Skin of body (tissue), 2 donors: ENCODE results near the gene RSRC1. TPM values are rescaled to one million over a fixed set of nuclear protein-coding genes. Genes with fewer than 3 reads are reported as not detected.
"Not testable (repeated sequence)": the region's sequence is repeated elsewhere in the genome, so short reads cannot be mapped to it uniquely, and the experiment has no call there.

Experiments used
- DNase-seq: peaks from one replicate; lab custom pipeline; 2025; lab: John Stamatoyannopoulos, UW
- total RNA-seq: library from RNA; depleted of rRNA; stranded (reverse); fragments of >200 nt; gene quantifications from one replicate; pipeline ENCODE4 v1.2.3, GENCODE V29; 2014

RSRC1 gene
- total RNA-seq, 1 donor from 2014 or later = 54.2 TPM

GRCh38 chr3:158313338-158313927 lies 203.5 kb downstream of the RSRC1 start:
- no peak for DNase-seq

GRCh38 chr3:158314426-158315357 lies 204.8 kb downstream of the RSRC1 start:
- no peak for DNase-seq

DNA sequence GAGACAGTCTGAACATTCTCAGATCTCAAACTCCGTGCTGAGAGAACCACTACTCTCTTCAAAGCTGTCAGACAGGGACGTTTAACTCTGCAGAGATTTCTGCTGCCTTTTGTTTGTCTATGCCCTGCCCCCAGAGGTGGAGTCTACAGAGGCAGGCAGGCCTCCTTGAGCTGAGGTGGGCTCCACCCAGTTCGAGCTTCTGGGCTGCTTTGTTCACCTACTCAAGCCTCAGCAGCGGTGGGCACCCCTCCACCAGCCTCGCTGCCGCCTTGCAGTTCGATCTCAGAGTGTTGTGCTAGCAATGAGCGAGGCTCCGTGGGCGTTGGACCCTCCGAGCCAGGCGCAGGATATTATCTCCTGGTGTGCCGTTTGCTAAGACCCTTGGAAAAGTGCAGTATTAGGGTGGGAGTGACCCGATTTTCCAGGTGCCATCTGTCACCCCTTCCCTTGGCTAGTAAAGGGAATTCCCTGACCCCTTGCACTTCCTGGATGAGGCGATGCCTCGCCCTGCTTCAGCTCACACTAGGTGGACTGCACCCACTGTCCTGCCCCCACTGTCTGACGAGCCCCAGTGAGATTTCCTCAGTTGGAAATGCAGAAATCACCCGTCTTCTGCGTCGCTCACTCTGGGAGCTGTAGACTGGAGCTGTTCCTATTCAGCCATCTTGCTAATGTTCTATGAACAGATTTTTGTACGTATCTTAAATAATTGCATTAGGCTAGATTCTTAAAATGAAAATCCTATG lies 220.0 kb downstream of the RSRC1 start:
- DNase-seq = not testable (repeated sequence)

GRCh38 chr3:158330870-158331269 lies 221.0 kb downstream of the RSRC1 start:
- no peak for DNase-seq

DNA sequence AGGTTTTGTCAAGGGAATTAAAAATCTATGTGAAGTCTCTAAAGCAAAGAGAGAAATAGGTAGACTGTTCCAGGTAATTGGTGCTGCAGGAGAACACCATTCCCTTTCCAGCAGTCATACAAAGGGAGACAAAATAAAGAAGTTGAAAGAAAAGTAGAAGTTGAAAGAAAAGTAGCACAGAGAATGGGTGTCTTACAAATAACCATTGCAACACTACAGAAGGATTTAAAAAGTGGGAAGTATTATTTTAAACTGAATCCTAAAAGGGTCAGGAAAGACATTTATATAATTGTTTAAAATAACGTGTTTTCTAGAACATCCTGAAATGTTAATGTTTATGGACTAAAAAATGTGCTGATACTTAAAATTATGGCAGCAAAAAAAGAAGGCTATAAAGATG lies 223.8 kb downstream of the RSRC1 start:
- no peak for DNase-seq

DNA sequence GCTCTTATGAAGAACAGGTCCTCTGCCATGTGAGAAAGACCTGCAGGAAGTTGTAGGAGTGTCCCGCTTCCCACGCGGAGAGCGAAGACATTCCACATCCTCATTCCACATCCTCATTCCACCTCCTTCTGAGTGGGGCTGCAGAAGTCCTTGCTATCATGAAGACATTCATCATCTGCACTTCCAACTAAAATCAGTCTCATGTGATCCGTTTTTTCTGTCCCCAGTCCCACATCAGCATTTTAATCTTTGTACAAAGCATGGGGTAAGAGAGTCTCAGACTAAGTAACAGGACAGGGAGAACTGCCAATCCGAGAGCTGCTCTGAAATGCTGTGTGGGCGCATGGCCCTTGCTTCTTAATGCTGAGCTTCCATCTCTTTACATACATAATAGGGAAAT lies 227.2 kb downstream of the RSRC1 start:
- DNase-seq = no peak

DNA sequence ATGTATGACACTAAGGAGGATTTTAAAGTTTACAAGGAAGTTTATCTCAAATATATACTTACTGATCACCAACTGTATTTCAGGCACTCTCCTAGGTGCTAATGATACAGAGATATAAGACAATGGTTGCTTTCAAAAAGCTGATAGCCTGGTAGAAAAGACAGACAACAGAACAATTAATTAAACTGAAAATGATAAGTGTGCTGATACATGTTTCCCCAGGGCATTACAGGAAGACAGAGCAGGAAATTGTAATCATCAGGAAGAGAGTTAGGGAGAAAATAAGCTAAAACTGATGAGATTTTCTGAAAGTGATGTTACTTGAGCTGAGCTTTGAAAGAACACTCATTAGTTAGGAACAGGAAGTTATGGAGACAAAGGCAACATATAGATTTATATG lies 229.7 kb downstream of the RSRC1 start:
- no peak for DNase-seq

DNA sequence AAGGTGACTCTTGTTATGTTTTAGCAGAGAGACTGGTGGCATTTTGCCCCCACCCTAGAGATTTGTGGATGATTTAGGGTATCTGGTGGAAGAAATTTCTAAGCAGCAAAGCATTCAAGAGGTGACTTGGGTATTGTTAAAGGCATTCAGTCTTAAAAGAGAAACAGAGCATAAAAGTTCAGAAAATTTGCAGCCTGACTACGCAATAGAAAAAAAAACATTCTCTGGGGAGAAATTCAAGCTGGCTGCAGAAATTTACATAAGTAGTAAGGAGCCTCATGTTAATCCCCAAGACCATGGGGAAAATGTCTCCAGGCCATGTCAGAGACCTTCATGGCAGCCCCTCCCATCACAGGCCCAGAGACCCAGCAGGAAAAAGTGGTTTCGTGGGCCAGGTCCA lies 231.1 kb downstream of the RSRC1 start:
- DNase-seq = not testable (repeated sequence)

DNA sequence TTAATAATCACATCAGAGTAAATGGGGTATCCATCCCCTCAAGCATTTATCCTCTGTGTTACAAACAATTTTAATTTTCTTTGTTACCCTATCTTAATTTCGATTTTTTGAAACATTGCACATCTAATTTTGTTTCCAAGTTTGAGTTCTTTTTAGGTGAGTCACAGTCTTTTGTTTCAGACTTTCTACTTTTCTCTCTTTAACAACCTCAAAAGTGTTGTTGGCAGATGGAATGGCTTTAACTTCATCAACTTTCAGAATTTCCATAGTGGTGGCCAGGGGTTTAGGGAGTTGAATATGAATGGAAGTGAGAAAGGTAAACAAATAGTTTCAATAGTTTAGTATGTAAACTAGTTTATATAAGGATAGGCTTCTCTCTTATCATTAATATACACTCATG lies 238.1 kb downstream of the RSRC1 start:
- DNase-seq = no peak

DNA sequence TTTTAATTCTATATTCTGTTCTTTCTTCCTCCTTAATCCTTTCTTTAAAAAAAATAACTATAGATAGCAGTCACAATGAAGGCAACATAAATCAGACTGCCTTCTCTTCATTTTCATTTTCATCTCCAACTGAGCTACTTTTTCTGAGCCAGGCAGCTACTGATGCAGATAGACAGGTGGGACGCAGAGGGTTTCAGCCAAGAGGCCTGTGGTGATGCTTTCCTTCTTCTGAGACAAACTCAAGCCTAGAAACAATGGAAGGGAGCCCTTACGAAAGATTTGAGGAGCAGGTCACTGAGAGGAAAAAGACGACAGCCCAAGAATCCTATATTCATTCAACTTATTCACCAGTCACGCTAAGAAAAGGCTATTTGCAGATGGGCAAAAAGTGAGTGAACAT lies 241.1 kb downstream of the RSRC1 start:
- no peak for DNase-seq

DNA sequence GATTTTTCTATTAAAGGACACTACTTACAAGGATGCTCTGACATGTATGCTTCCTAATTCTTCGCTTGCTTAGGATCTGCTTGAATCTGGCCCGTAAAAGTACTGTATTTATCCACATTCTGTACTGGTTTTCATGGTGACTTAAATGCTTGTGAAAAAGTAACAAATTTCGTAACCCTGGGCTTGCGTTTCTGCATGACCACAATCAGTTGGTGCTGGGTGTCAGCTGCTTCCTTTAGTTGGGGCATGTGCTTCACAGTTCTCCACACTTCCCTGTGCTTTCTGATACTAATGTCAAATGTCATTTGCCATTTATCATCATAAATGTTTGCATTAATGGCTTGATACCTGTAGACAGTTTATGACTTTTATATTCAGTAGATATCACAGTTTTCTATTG lies 242.7 kb downstream of the RSRC1 start:
- DNase-seq = no peak

- DNase-seq = no peak
Measured at GRCh38 chr3:158354713-158355112, 244.8 kb downstream of the RSRC1 start.

GRCh38 chr3:158355623-158356588 lies 246.0 kb downstream of the RSRC1 start:
- no peak for DNase-seq

- no peak for DNase-seq
Measured at GRCh38 chr3:158359339-158359738, 249.4 kb downstream of the RSRC1 start.

DNA sequence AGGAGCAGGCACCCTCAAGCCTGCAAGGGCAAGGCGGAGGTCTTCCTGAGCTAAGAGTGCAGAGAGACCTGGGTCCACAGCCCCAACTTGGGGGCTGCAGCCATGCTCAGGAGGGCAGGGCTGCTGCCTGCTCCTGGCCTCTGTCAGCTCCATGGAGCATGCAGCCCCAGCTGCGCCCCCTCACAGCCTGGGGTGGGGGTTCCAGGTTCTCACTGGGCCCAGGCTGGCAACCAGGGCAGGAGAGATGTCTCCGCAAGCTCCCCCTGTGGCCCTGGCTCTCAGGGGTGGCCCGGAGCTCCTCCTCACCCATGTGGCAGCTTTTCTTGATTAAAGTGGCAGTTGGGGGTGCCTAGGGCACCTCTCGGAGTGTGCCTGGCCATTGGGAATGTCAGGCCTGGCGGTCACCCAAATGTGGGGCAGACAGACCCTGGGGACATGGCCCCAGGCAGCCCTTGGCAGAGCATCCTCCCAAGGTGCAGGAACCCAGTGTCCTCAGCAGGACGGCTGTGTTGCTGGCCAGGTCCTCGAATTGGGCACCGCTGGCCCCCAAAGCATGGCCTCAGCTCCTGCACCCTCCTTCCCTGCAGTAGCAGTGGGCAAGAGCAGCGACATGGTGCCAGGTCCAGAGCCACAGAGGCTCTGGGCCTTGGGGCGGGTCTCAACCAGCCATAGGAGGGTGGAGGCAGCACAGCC lies 251.0 kb downstream of the RSRC1 start:
- no peak for DNase-seq

DNA sequence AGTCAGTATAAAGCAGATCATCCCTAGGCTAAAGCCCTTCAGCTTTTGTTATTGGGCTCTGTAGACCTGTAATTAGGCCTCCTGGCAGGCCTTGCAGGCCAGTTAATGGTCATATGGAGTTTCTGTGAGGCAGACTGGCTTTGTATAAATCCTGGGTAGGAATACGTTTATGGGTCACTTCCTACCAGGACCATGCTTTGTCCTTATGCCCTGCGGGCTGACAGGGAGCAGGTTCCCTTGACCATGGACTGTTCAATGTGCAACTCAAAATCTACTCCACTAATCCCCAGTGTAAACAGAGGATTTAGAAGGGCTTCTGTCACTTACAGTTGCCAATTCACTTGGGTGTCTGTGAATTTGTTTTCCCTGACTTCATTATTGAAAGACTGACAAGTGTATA lies 258.4 kb downstream of the RSRC1 start:
- DNase-seq = no peak

DNA sequence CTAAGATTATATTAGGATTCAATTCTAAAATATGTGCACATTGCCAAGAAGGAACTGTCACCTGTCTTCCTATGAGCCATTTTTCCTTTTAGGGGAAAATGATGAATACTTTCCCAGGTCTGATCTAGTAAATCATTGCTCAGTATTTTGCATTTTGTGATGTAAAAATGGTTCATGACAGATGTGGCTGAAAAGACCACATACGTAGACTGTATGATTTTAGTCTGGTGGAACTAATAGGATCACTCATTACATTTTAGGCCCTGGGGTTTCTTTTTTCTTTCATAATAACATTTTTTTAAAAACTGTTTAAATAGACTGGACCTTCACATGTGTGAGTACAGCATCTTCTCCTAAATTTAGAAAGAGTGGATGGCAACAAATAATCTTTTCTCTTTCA lies 259.4 kb downstream of the RSRC1 start:
- no peak for DNase-seq

DNA sequence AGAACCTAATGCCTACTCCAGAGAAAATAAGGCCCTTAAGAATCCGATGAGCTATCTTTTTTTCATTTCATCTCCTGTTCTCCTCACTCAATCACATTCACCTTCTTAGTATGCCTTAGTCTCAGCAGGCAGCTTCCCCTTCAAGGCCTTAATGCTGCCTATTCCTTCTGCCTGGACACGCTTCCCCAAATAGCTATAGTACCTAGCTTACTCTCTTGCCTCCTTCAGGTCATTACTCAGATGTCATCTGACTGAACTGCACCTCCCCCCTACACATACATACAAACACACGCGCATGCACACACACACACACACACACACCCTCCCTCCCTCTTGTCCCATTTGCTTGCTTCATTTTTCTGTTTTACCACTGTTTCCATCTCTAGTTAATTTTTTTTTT lies 269.6 kb downstream of the RSRC1 start:
- DNase-seq = no peak

DNA sequence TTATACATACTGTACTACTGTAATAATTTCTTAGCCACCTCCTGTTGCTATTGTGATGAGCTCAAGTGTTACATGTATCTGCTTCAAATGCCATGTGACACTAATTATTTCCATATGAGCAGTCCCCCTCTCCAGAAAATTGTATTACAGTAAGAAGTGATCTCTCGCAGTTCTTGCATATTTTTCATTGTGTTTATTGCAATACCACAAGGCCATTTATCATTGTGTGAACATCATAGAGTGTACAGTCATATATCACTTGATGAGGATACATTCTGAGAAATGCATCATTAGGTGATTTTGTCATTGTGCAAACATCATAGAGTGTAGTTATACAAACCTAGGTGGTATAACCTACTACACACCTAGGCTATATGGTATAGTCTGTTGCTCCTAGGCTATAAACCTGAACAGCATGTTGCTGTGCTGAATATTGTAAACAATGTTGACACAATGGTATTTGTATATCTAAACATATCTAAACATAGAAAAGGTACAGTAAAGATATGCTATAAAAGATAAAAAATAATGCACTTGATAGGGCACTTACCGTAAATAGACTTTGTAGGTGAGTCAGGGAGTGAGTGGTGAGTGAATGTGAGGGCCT lies 271.5 kb downstream of the RSRC1 start:
- DNase-seq = no peak

DNA sequence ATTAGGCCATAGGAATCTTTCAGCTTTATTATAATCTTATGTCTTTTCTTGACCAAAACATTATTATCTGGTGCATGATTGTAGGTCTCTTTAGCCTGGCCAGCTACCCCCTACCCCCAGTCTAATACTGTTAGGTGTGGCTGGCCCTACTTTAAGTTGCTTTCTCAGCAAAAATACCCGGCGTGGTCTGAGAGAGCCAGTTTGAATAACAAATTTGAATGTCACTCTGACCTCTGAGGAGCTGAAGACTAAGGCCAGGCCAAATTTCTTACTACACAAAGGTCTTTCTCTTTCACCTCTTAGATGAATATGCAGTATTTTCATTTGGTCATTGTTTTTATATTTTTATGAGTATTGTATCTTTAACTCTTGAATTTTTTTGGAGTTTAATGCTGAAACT lies 272.6 kb downstream of the RSRC1 start:
- DNase-seq = no peak
